Upper lobe of left lung (tissue), 6 donors: Measurements from ENCODE around the gene HOXB7. TPM values are rescaled to one million over a fixed set of nuclear protein-coding genes. Genes with fewer than 3 reads are reported as not detected.

Source experiments
- ATAC-seq, 2 donors: fragments of 200-7000 bp; cut with Tn5 transposase; one replicate each; pipeline ENCODE4 v1.9.1; 2022; ENCODE audit warnings: mild to moderate bottlenecking in 2 of 2, moderate library complexity in 2 of 2; ENCODE audit not compliant: low FRiP score in 2 of 2
- DNase-seq, 2 donors: peaks; one replicate each; pipeline ENCODE4 v3.0.0-alpha.2; 2019 to 2020
- H3K27ac ChIP-seq, 4 donors: fragments of 200-600 bp; sonication (generic); one replicate each; pipeline ENCODE4 v1.5.1; 2016 to 2019
- H3K27me3 ChIP-seq, 4 donors: fragments of 200-600 bp; sonication (generic); one replicate each; pipeline ENCODE4 v1.5.1; 2017 to 2019
- H3K36me3 ChIP-seq, 4 donors: fragments of 200-600 bp; sonication (generic); one replicate each; pipeline ENCODE4 v1.5.1; 2016 to 2019
- H3K4me1 ChIP-seq, 4 donors: fragments of 200-600 bp; sonication (generic); one replicate each; pipeline ENCODE4 v1.5.1; 2018 to 2019
- H3K4me3 ChIP-seq, 4 donors: fragments of 200-600 bp; sonication (generic); one replicate each; pipeline ENCODE4 v1.5.1; 2017 to 2019; ENCODE audit warnings: mild to moderate bottlenecking in 2 of 4, moderate library complexity in 1 of 4
- H3K9me3 ChIP-seq, 4 donors: fragments of 200-600 bp; sonication (generic); one replicate each; pipeline ENCODE4 v1.5.1; 2018 to 2019
- CTCF ChIP-seq, 6 experiments: fragments of 450-650 bp in 4 of 6; fragments of 200-600 bp in 2 of 6; sonication (generic) in 2 of 6; IDR thresholded peaks; one replicate each; pipeline ENCODE4 v1.5.1; 2016 to 2019; ENCODE audit warnings: antibody characterized with exemption in 6 of 6
- EP300 ChIP-seq, 4 donors: sonication (generic); formaldehyde crosslinking; IDR thresholded peaks; one replicate each; pipeline ENCODE4 v1.5.1; 2017; ENCODE audit warnings: antibody characterized with exemption in 4 of 4, control low read depth in 2 of 4
- POLR2A ChIP-seq, 4 donors: fragments of 450-650 bp; IDR thresholded peaks; one replicate each; pipeline ENCODE4 v1.5.1; 2016 to 2017; ENCODE audit warnings: antibody characterized with exemption in 4 of 4, mild to moderate bottlenecking in 2 of 4
- POLR2AphosphoS5 ChIP-seq, 2 donors: sonication (generic); formaldehyde crosslinking; IDR thresholded peaks; one replicate each; pipeline ENCODE4 v1.5.1; 2017; ENCODE audit warnings: antibody characterized with exemption in 2 of 2
- WGBS, 2 donors: methylation state at CpG; one replicate each; pipeline ENCODE4 v1.1.5; 2017 to 2018; 5-methylcytosine and 5-hydroxymethylcytosine counted together
- total RNA-seq, 6 donors: library from RNA; depleted of rRNA in 4 of 6; stranded (reverse); fragments of >200 nt in 4 of 6; gene quantifications; one replicate each; pipeline versions ENCODE4 v1.1.0 to v1.2.1, GENCODE V29; 2016 to 2021
- donor health status: DM: no; HTN: no; CAD: no; lungs with moderate emphysema.
- donor health status: DM: no; HTN: yes; CAD: no; lungs with severe emphysema.

The HOXB7 gene
- total RNA-seq, 6 donors from 2014 or later: 1.1 to 3.7 (median 1.3) TPM; not detected in 1

- WGBS, 2 donors: 4 to 5% methylated on average over 25 of the region's 25 CpGs
- no peak overlapping the region for H3K27ac ChIP-seq
- peaks cover 2 to 27% (median 13%) of the 10 kb centered on the region in 4 donors for H3K4me1 ChIP-seq
- H3K27me3 ChIP-seq: peaks cover 3 to 91% (median 51%) of the 10 kb centered on the region in 4 donors
- ATAC-seq (peak; percentile 89 to 92), DNase-seq (peak; percentile 87 to 93)
- TF ChIP-seq POLR2AphosphoS5 (IDR thresholded peaks at IDR 0.05) (no peak), POLR2A (IDR thresholded peaks at IDR 0.05) (no peak), EP300 (IDR thresholded peaks at IDR 0.05) (no peak), CTCF (IDR thresholded peaks at IDR 0.05) (peak; percentile 91 to 95 (median 94))
- no peak overlapping the region for H3K4me3 ChIP-seq
- H3K9me3 ChIP-seq: no peaks in the 10 kb centered on the region
- H3K36me3 ChIP-seq: no peaks in the 10 kb centered on the region
These were observed 7.6 kb upstream of the HOXB7 start for GRCh38 chr17:48618256-48618896.

GRCh38 chr17:48617471-48618255 is 6.8 kb upstream of the HOXB7 start:
- no peak for ATAC-seq
- Histone ChIP-seq H3K4me3 (no peak overlapping the region), H3K27ac (no peak overlapping the region), H3K9me3 (no peaks in the 10 kb centered on the region), H3K27me3 (peaks cover 3 to 93% (median 55%) of the 10 kb centered on the region in 4 donors), H3K4me1 (peaks cover 9 to 34% (median 18%) of the 10 kb centered on the region in 4 donors), H3K36me3 (no peaks in the 10 kb centered on the region)
- peak in 1 of 2 donors; percentile 81 for DNase-seq
- 12 to 13% methylated on average over 18 to 37 of the region's 43 CpGs for WGBS, 2 donors
- no peak for TF ChIP-seq POLR2A (IDR thresholded peaks at IDR 0.05)
- no peak for TF ChIP-seq POLR2AphosphoS5 (IDR thresholded peaks at IDR 0.05)
- TF ChIP-seq EP300 (IDR thresholded peaks at IDR 0.05): no peak
- no peak for TF ChIP-seq CTCF (IDR thresholded peaks at IDR 0.05)

- Histone ChIP-seq H3K36me3 (no peaks in the 10 kb centered on the region), H3K4me1 (peaks cover 16 to 42% (median 25%) of the 10 kb centered on the region in 4 donors), H3K27me3 (peaks cover 5 to 95% (median 59%) of the 10 kb centered on the region in 4 donors), H3K27ac (no peak overlapping the region), H3K4me3 (no peak overlapping the region), H3K9me3 (no peaks in the 10 kb centered on the region)
- no peak for TF ChIP-seq CTCF (IDR thresholded peaks at IDR 0.05)
- no peak for TF ChIP-seq POLR2AphosphoS5 (IDR thresholded peaks at IDR 0.05)
- TF ChIP-seq EP300 (IDR thresholded peaks at IDR 0.05): no peak
- no peak for TF ChIP-seq POLR2A (IDR thresholded peaks at IDR 0.05)
- ATAC-seq (no peak), DNase-seq (no peak)
- 27 to 33% methylated on average over 15 of the region's 15 CpGs for WGBS, 2 donors
These were observed 6.1 kb upstream of the HOXB7 start for GRCh38 chr17:48616717-48617470.

- Histone ChIP-seq H3K27me3 (peaks cover 5 to 97% (median 61%) of the 10 kb centered on the region in 4 donors), H3K9me3 (no peaks in the 10 kb centered on the region), H3K4me3 (no peak overlapping the region), H3K27ac (no peak overlapping the region), H3K36me3 (no peaks in the 10 kb centered on the region), H3K4me1 (peaks cover 18 to 49% (median 30%) of the 10 kb centered on the region in 4 donors)
- TF ChIP-seq EP300 (IDR thresholded peaks at IDR 0.05): no peak
- no peak for TF ChIP-seq POLR2AphosphoS5 (IDR thresholded peaks at IDR 0.05)
- no peak for TF ChIP-seq CTCF (IDR thresholded peaks at IDR 0.05)
- TF ChIP-seq POLR2A (IDR thresholded peaks at IDR 0.05): no peak
- no peak for DNase-seq
- 25 to 26% methylated on average over 14 to 17 of the region's 17 CpGs for WGBS, 2 donors
- ATAC-seq: no peak
These were observed 5.3 kb upstream of the HOXB7 start for GRCh38 chr17:48615963-48616716.
